ENCODE results near the gene ZNF568.

DNA sequence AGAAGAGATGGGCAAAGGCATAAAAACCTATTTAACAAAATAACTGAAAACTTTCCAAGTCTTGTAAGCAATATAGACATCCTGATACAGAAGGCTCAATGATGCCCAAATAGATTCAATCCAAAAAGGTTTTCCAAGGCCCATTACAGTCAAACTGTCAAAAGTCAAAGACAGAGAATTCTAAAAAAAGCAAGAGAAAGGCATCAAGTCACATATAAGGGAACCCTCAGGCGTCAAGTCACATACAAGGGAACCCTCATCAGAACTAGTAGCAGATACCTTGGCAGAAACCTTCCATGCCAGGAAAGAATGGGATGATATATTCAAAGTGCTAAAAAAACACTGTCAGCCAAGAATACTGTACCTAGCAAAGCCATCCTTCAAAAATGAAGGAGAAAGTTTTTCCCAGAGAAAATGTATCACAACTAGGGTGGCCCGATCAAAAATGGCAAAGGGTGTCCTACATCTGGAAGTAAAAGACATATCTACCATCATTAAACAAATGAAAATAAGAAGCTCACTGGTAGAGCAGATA lies 21.2 kb upstream of the ZNF568 start:
- TF ChIP-seq, protein P1, sequence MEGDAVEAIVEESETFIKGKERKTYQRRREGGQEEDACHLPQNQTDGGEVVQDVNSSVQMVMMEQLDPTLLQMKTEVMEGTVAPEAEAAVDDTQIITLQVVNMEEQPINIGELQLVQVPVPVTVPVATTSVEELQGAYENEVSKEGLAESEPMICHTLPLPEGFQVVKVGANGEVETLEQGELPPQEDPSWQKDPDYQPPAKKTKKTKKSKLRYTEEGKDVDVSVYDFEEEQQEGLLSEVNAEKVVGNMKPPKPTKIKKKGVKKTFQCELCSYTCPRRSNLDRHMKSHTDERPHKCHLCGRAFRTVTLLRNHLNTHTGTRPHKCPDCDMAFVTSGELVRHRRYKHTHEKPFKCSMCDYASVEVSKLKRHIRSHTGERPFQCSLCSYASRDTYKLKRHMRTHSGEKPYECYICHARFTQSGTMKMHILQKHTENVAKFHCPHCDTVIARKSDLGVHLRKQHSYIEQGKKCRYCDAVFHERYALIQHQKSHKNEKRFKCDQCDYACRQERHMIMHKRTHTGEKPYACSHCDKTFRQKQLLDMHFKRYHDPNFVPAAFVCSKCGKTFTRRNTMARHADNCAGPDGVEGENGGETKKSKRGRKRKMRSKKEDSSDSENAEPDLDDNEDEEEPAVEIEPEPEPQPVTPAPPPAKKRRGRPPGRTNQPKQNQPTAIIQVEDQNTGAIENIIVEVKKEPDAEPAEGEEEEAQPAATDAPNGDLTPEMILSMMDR (IDR thresholded peaks at IDR 0.05): no peak
- TF ChIP-seq POLR2A (IDR thresholded peaks at IDR 0.05): no peak
